Measurements from ENCODE around the gene ZNF284.
A peak's percentile ranks its signal among the peaks of the same experiment; 100 is the strongest.
"Not testable (repeated sequence)": the region's sequence is repeated elsewhere in the genome, so short reads cannot be mapped to it uniquely, and the experiment has no call there.

The ZNF284 gene

DNA sequence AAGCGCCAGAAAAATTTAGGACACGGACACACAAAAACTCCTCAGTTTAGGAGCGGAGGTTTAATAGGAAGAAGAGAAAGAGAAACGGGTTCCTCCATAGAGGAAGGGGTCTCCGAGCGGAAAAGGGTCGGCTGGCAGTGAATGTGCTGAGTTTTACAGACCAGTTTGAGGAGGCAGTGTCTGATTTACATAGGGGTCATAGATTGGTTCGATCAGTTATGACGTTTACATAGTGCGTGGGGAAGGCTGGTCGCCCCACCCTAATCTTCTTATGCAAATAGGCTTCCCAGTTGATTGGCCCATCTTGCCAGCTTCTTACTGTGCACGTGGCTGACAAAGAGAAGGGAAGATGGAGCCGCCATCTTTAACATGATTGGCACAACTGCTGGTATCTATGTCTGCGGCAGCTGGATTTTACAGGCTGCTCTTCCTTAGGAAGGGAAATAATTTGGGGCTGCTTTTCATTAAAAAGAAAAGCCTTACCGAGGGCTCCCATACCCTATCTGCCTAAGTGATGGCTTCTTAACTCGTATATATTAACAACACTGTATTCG is 40.0 kb downstream of the ZNF284 start:
- DNase-seq: peak in 1 of 5 donors; percentile 8

DNA sequence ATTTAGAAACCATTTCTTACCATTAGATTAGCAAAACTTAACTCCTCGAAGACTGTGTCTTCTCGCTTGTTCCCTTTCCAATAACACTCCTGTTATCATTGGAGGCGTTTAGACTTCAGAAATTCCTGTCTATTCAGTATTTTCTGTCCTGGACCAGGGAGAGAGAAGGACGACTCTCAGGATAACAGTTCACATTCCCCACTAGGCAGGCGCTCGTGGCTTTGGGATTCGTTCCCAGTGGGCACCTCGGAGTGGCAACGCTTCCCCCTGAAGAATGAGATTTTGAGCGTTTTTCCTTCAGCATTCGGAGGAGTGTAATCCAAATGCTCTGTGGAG is 40.8 kb downstream of the ZNF284 start:
- no peak for DNase-seq

GRCh38 chr19:44113138-44113783 is 41.3 kb downstream of the ZNF284 start, which contains the start of gene ZNF225:
ZNF225 (plus strand) TSS chr19:44113399; CDS start chr19:44115828, 2,429 bp downstream.
- peak; percentile 61 to 93 (median 74) for DNase-seq

DNA sequence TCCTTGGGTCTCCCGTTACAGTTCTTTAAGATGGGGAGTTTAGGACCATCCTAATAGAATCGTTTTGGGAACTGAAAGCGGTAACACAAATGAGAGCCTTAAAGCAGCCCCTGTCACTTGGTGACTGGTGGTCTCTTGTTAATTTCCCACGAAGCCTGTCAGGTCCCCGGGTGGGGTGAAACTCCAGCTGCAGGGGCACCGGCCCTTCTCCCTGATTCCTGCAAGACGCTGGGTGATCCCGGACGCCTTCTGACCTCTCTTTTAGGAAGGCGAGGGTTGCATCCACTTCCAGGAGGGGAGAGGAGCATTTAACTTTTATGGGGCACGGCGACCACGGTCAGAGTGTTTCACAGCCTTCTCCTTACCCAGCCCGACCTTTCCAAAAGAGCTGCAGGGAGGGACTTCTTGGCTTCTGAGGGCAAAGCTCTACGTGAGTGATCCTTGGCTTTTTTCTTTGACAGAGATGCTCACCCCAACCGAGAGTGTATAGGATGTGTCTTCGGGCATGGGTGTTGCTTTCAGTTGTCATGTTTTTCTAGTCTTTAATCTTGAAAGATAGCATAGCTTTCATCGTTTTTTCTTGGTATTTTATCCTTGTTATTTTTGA is 41.9 kb downstream of the ZNF284 start:
- DNase-seq: no peak

DNA sequence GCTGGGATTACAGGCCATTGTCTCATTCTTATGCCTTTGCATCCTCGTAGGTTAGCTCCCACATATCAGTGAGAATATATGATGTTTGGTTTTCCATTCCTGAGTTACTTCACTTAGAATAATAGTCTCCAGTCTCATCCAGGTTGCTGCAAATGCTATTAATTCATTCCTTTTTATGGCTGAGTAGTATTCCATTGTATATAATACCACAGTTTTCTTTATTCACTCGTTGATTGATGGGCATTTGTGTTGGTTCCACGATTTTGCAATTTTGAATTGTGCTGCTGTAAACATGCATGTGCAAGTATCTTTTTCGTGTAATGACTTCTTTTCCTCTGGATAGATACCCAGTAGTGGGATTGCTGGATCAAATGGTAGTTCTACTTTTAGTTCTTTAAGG is 49.2 kb downstream of the ZNF284 start:
- DNase-seq: not testable (repeated sequence)

- no peak for DNase-seq
Observed at GRCh38 chr19:44131955-44132354, 60.0 kb downstream of the ZNF284 start.
